CD4-positive, alpha-beta T cell (primary cell): ENCODE results near the gene LMAN2. TPM values are rescaled to one million over a fixed set of nuclear protein-coding genes. Genes with fewer than 3 reads are reported as not detected.

Experiments used
- ATAC-seq: fragments of 200-7000 bp; cut with Tn5 transposase; one replicate; pipeline ENCODE4 v1.10.0; 2022; ENCODE audit warnings: mild to moderate bottlenecking; ENCODE audit not compliant: poor library complexity
- CTCF ChIA-PET: fragments of 350-600 bp; sonication (Branson Sonifier 250); formaldehyde crosslinking; loops from one replicate; lab custom pipeline; 2021; ENCODE audit warnings: antibody characterized with exemption, inconsistent platforms; lab: Charles Lee
- POLR2A ChIA-PET: fragments of 350-600 bp; sonication (Branson Sonifier 250); formaldehyde crosslinking; loops from one replicate; lab custom pipeline; 2021; ENCODE audit warnings: antibody characterized with exemption, inconsistent platforms; lab: Charles Lee
- DNase-seq, 14 experiments: peaks; one replicate each; pipeline ENCODE4 v3.0.0-alpha.2; 2013 to 2020; ENCODE audit warnings: mixed read lengths in 2 of 14
- H3K27ac ChIP-seq, 2 donors: one replicate each; pipeline versions ENCODE4 v1.5.1 to v1.7.0; 2013; ENCODE audit warnings: low read length in 2 of 2, low read depth in 1 of 2, mild to moderate bottlenecking in 1 of 2
- H3K27me3 ChIP-seq, 2 experiments: 1 replicate in 1 of 2; 2 replicates in 1 of 2; pipeline versions ENCODE4 v1.6.1 to v1.7.0; 2013; ENCODE audit warnings: low read length in 2 of 2, control low read depth in 1 of 2, mild to moderate bottlenecking in 1 of 2, moderate library complexity in 1 of 2; ENCODE audit not compliant: insufficient read depth in 2 of 2, control insufficient read depth in 1 of 2
- H3K36me3 ChIP-seq: one replicate; pipeline ENCODE4 v1.6.1; 2013; ENCODE audit warnings: low read length, control low read depth; ENCODE audit not compliant: insufficient read depth
- H3K4me1 ChIP-seq: one replicate; pipeline ENCODE4 v1.6.1; 2013; ENCODE audit warnings: low read length, control low read depth; ENCODE audit not compliant: insufficient read depth
- H3K4me3 ChIP-seq: one replicate; pipeline ENCODE4 v1.5.1; 2013; ENCODE audit warnings: mild to moderate bottlenecking, low read length, moderate library complexity
- H3K9me3 ChIP-seq, 2 experiments: 1 replicate in 1 of 2; 2 replicates in 1 of 2; pipeline versions ENCODE4 v1.6.1 to v1.7.0; 2013; ENCODE audit warnings: low read length in 2 of 2, mild to moderate bottlenecking in 2 of 2, control low read depth in 1 of 2, moderate library complexity in 1 of 2; ENCODE audit not compliant: control insufficient read depth in 1 of 2, insufficient read depth in 1 of 2
- H3K27ac Mint-ChIP-seq: one replicate; pipeline ENCODE4 v1.8.0; 2020; ENCODE audit warnings: mixed read lengths
- H3K27me3 Mint-ChIP-seq: one replicate; pipeline ENCODE4 v1.8.0; 2021; ENCODE audit warnings: mixed read lengths
- H3K36me3 Mint-ChIP-seq: one replicate; pipeline ENCODE4 v1.8.0; 2021; ENCODE audit warnings: low read depth, mixed read lengths
- H3K4me1 Mint-ChIP-seq: one replicate; pipeline ENCODE4 v1.8.0; 2021; ENCODE audit warnings: low read depth, mixed read lengths
- H3K4me3 Mint-ChIP-seq: one replicate; pipeline ENCODE4 v1.8.0; 2020; ENCODE audit warnings: mild to moderate bottlenecking, mixed read lengths
- H3K9me3 Mint-ChIP-seq: one replicate; pipeline ENCODE4 v1.8.0; 2020; ENCODE audit warnings: mixed read lengths
- intact Hi-C, 2 experiments: fragments of 100-400 bp; cut with DNase I in 1 of 2; cut with micrococcal nuclease in 1 of 2; formaldehyde crosslinking; loops; one replicate each; pipeline versions ENCODE4 v1.15.1 to v1.9.0; 2023 to 2025; cut with DNase I, micrococcal nuclease
- total RNA-seq, 174 experiments: library from RNA in 2 of 174; stranded (reverse) in 2 of 174; gene quantifications; one replicate each; pipeline ENCODE4 v1.2.3 and lab custom pipeline; 2021 to 2026
- TF ChIP-seq, protein P1 (sequence below): fragments of 200-600 bp; IDR thresholded peaks from one replicate; pipeline ENCODE4 v1.8.0; 2022; ENCODE audit warnings: antibody characterized with exemption, mild to moderate bottlenecking

LMAN2 gene
- total RNA-seq, 2 experiments from 2014 or later, result 54.5 to 55.6 TPM

DNA sequence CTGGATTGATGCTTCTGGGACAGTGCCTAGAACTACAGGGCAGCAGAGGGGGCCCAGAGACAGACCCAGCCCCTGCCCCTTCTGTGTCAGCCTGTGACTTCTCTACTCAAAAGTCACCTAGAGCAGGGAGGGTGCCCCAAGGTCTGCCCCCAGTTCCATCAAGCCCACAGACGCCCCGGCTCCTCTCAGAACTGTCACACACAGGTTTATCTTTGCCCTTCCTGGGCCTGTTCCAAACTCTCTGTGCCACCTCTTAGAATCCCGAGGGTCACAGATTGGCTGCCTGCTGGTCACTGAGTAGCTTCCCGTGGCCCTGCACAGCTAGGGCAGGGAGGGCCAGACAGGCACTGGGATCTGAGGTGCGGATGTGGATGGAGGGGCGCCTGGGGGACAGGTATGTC lies 8.0 kb upstream of the LMAN2 start:
- Histone ChIP-seq H3K4me3 (peak overlapping the region; percentile 99), H3K27ac (peak overlapping the region; percentile 78 to 80), H3K4me1 (peaks cover 97% of the 10 kb centered on the region), H3K36me3 (peaks cover 18% of the 10 kb centered on the region), H3K27me3 (no peaks in the 10 kb centered on the region), H3K9me3 (no peaks in the 10 kb centered on the region)
- ChIA-PET CTCF (interaction anchor here (0.9 kb wide), 1 partner anchor 10 kb away, joined by 6 read pairs; no protein-coding TSS in a partner anchor), POLR2A (interaction anchor here (1.2 to 6.2 kb wide), 2 partner anchors 8 to 12 kb away, joined by 3 to 51 read pairs; partner anchors contain the start of gene LMAN2)
- H3K9me3 Mint-ChIP-seq, result no peaks in the 10 kb centered on the region
- no peaks in the 10 kb centered on the region for H3K27me3 Mint-ChIP-seq
- no peak for DNase-seq
- peaks cover 41% of the 10 kb centered on the region for H3K36me3 Mint-ChIP-seq
- H3K4me1 Mint-ChIP-seq, result peaks cover 93% of the 10 kb centered on the region
- ATAC-seq, result no peak
- H3K4me3 Mint-ChIP-seq, result peak overlapping the region; percentile 82
- intact Hi-C loops, result loop anchor here (5.0 to 10.0 kb wide), 2 partner anchors 47 to 975 kb away; partner anchors contain the start of genes HIGD2A (in 1 of the 2), MXD3 (in 1 of the 2) and NOP16 (in 1 of the 2)
- H3K27ac Mint-ChIP-seq, result peak overlapping the region; percentile 83
- TF ChIP-seq, protein P1, sequence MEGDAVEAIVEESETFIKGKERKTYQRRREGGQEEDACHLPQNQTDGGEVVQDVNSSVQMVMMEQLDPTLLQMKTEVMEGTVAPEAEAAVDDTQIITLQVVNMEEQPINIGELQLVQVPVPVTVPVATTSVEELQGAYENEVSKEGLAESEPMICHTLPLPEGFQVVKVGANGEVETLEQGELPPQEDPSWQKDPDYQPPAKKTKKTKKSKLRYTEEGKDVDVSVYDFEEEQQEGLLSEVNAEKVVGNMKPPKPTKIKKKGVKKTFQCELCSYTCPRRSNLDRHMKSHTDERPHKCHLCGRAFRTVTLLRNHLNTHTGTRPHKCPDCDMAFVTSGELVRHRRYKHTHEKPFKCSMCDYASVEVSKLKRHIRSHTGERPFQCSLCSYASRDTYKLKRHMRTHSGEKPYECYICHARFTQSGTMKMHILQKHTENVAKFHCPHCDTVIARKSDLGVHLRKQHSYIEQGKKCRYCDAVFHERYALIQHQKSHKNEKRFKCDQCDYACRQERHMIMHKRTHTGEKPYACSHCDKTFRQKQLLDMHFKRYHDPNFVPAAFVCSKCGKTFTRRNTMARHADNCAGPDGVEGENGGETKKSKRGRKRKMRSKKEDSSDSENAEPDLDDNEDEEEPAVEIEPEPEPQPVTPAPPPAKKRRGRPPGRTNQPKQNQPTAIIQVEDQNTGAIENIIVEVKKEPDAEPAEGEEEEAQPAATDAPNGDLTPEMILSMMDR, result no peak

DNA sequence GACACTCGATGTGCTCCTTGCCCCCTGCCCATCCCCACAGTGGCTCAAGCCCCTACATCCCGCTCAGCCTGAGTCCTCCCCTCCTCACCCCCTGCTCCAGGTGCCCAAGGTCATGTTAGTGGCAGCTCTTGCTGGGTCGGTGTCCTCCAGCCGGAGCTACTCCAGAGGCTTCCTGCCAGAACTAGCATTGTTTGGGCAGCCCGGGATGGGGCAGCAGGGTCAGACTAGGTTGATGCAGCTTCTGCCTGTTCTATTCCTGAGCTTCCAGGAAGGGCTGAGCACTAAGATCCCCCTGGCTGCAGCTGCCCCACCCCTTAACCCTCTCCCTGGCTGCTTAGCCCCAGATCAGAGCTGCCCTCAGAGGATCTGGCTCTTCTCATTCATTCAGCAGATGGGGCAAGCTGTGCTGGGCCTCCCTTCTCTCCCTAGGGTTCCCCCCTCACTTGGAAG lies 6.9 kb upstream of the LMAN2 start:
- peaks cover 16% of the 10 kb centered on the region for H3K36me3 ChIP-seq
- Mint-ChIP-seq H3K27ac (peak overlapping the region; percentile 83), H3K9me3 (no peaks in the 10 kb centered on the region), H3K36me3 (peaks cover 36% of the 10 kb centered on the region), H3K4me1 (peaks cover 87% of the 10 kb centered on the region), H3K27me3 (no peaks in the 10 kb centered on the region), H3K4me3 (peak overlapping the region; percentile 82)
- H3K4me1 ChIP-seq, result peaks cover 86% of the 10 kb centered on the region
- peak overlapping the region; percentile 78 to 80 for H3K27ac ChIP-seq
- no peaks in the 10 kb centered on the region for H3K27me3 ChIP-seq
- H3K4me3 ChIP-seq, result peak overlapping the region; percentile 99
- no peaks in the 10 kb centered on the region for H3K9me3 ChIP-seq
- ATAC-seq (no peak), DNase-seq (peak in 1 of 14 experiments; percentile 25)
- ChIA-PET POLR2A (interaction anchor here (1.0 to 6.2 kb wide), 7 partner anchors 8 to 143 kb away, joined by 3 to 51 read pairs (median 3); partner anchors contain the start of gene GRK6), CTCF (interaction anchor here (1.1 to 5.0 kb wide), 4 partner anchors 11 to 45 kb away, joined by 3 to 31 read pairs (median 8); no protein-coding TSS in a partner anchor)
- intact Hi-C loops, result loop anchor here (5.0 to 10.0 kb wide), 2 partner anchors 46 to 974 kb away; partner anchors contain the start of genes HIGD2A (in 1 of the 2), MXD3 (in 1 of the 2) and NOP16 (in 1 of the 2)
- TF ChIP-seq, protein P1, result no peak

DNA sequence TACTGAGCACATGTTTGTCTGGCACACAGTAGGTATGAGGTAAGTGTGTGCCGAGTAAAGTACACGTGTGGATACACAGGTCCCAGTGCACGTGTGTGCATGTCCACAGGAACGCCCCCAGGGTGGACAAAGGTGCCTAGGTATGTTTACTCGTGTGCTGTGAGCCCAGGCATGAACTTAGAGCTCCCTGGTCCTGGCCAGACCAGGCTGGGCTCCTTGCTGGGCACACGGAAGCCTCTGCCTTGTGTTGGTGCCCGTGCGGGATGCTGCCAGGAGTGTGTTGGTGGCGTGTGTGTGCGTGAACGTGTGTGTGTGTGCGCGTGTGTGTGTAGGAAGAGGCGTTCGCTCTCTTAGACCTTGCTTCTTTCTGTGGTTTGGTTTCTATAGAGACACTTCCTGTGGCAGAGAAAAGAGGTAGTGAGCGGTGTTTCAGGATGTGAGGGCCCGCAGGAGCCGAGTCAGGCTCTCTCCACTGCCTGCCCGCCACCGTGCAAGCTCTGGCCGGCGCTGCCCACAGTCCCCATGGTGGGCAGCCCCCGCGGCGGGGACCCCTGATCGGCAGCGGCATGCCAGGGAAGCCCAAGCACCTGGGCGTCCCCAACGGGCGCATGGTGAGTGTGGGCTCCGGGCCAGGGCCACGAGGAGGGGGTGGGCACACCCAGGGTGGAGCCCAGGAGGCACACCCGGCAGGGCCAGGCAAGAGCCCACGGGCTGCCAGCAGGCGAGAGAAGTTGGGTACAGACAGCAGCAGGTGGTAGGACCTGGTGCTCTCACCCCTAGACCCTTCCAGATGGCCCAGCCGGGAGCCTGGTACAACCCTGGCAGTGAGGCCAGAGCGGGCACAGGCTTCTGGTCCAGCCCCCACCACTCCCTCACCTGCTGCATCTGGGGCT lies 6.2 kb upstream of the LMAN2 start, which contains the start of gene RGS14:
Gene RGS14, plus strand, starts transcription at position 466 of the 893 bp plus-strand sequence. Its CDS starts 101 bp downstream, at position 567.
- Histone ChIP-seq H3K4me3 (peak within 1 kb of the TSS; percentile 99), H3K27ac (peak within 1 kb of the TSS; percentile 78 to 80), H3K27me3 (no peaks in the 10 kb centered on the region), H3K4me1 (peaks cover 79% of the 10 kb centered on the region), H3K9me3 (no peaks in the 10 kb centered on the region), H3K36me3 (peaks cover 16% of the 10 kb centered on the region)
- H3K4me1 Mint-ChIP-seq, result peaks cover 81% of the 10 kb centered on the region
- no peaks in the 10 kb centered on the region for H3K27me3 Mint-ChIP-seq
- ChIA-PET CTCF (interaction anchor here (1.1 to 5.0 kb wide), 4 partner anchors 12 to 46 kb away, joined by 3 to 31 read pairs (median 8); no protein-coding TSS in a partner anchor), POLR2A (interaction anchor here (1.0 to 6.2 kb wide), 7 partner anchors 9 to 144 kb away, joined by 3 to 51 read pairs (median 3); partner anchors contain the start of gene GRK6)
- intact Hi-C loops, result loop anchor here (5.0 to 10.0 kb wide), 2 partner anchors 45 to 973 kb away; partner anchors contain the start of genes HIGD2A (in 1 of the 2), MXD3 (in 1 of the 2) and NOP16 (in 1 of the 2)
- DNase-seq (peak; percentile 55 to 93 (median 70)), ATAC-seq (peak; percentile 91)
- H3K36me3 Mint-ChIP-seq, result peaks cover 32% of the 10 kb centered on the region
- peak within 1 kb of the TSS; percentile 82 for H3K4me3 Mint-ChIP-seq
- TF ChIP-seq, protein P1, result no peak
- peak within 1 kb of the TSS; percentile 83 for H3K27ac Mint-ChIP-seq
- H3K9me3 Mint-ChIP-seq, result no peaks in the 10 kb centered on the region
